ENCODE results near the gene MPRIP.

GRCh38 chr17:17096438-17097178 is 54.4 kb downstream of the MPRIP start:
- TF ChIP-seq, protein P1, sequence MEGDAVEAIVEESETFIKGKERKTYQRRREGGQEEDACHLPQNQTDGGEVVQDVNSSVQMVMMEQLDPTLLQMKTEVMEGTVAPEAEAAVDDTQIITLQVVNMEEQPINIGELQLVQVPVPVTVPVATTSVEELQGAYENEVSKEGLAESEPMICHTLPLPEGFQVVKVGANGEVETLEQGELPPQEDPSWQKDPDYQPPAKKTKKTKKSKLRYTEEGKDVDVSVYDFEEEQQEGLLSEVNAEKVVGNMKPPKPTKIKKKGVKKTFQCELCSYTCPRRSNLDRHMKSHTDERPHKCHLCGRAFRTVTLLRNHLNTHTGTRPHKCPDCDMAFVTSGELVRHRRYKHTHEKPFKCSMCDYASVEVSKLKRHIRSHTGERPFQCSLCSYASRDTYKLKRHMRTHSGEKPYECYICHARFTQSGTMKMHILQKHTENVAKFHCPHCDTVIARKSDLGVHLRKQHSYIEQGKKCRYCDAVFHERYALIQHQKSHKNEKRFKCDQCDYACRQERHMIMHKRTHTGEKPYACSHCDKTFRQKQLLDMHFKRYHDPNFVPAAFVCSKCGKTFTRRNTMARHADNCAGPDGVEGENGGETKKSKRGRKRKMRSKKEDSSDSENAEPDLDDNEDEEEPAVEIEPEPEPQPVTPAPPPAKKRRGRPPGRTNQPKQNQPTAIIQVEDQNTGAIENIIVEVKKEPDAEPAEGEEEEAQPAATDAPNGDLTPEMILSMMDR (conservative IDR thresholded peaks at IDR 0.05): no peak
- no peak for TF ChIP-seq ZFX (IDR thresholded peaks at IDR 0.05)
